Trophoblast cell (in vitro differentiated cells and primary cell): ENCODE results near the gene RTN4.

ENCODE experiments used
- DNase-seq, 2 donors: peaks; one replicate each; pipeline ENCODE4 v3.0.0-alpha.2; 2016
- H2AFZ ChIP-seq: 2 replicates; pipeline ENCODE4 v1.6.1; 2013; ENCODE audit warnings: low read length, moderate library complexity, mild to moderate bottlenecking; ENCODE audit not compliant: insufficient read depth, poor library complexity
- H2AK5ac ChIP-seq: 2 replicates; pipeline ENCODE4 v1.6.1; 2013; ENCODE audit warnings: mild to moderate bottlenecking, low read length
- H2BK120ac ChIP-seq: 2 replicates; pipeline ENCODE4 v1.6.1; 2013; ENCODE audit warnings: low read length, mild to moderate bottlenecking, moderate library complexity; ENCODE audit not compliant: insufficient read depth, poor library complexity
- H2BK12ac ChIP-seq: 2 replicates; pipeline ENCODE4 v1.6.1; 2013; ENCODE audit warnings: mild to moderate bottlenecking, low read length, moderate library complexity
- H2BK5ac ChIP-seq: 2 replicates; pipeline ENCODE4 v1.6.1; 2013; ENCODE audit warnings: low read length, low read depth, moderate library complexity, mild to moderate bottlenecking; ENCODE audit not compliant: poor library complexity
- H3K14ac ChIP-seq: 2 replicates; pipeline ENCODE4 v1.6.1; 2013; ENCODE audit warnings: mild to moderate bottlenecking, low read length
- H3K18ac ChIP-seq: 2 replicates; pipeline ENCODE4 v1.6.1; 2013; ENCODE audit warnings: mild to moderate bottlenecking, low read length
- H3K23ac ChIP-seq: 2 replicates; pipeline ENCODE4 v1.6.1; 2013; ENCODE audit warnings: low read length
- H3K27ac ChIP-seq: 2 replicates; pipeline ENCODE4 v1.5.1; 2013; ENCODE audit warnings: low read depth, mild to moderate bottlenecking, inconsistent platforms, low read length, moderate library complexity
- H3K27me3 ChIP-seq: 2 replicates; pipeline ENCODE4 v1.6.1; 2013; ENCODE audit warnings: inconsistent platforms, mild to moderate bottlenecking, low read length, moderate library complexity; ENCODE audit not compliant: insufficient read depth
- H3K36me3 ChIP-seq, 2 experiments: 1 replicate in 1 of 2; 2 replicates in 1 of 2; pipeline ENCODE4 v1.6.1; 2013; ENCODE audit warnings: low read length in 2 of 2, mild to moderate bottlenecking in 2 of 2, moderate library complexity in 1 of 2; ENCODE audit not compliant: insufficient read depth in 2 of 2, control insufficient read depth in 1 of 2
- H3K4ac ChIP-seq: 2 replicates; pipeline ENCODE4 v1.6.1; 2013; ENCODE audit warnings: low read depth, mild to moderate bottlenecking, low read length, moderate library complexity
- H3K4me1 ChIP-seq, 2 experiments: 1 replicate in 1 of 2; 2 replicates in 1 of 2; pipeline ENCODE4 v1.6.1; 2013; ENCODE audit warnings: low read length in 2 of 2, mild to moderate bottlenecking in 2 of 2, moderate library complexity in 1 of 2; ENCODE audit not compliant: insufficient read depth in 2 of 2, control insufficient read depth in 1 of 2
- H3K4me2 ChIP-seq: 2 replicates; pipeline ENCODE4 v1.6.1; 2013; ENCODE audit warnings: inconsistent platforms, mild to moderate bottlenecking, low read length, moderate library complexity
- H3K4me3 ChIP-seq: 2 replicates; pipeline ENCODE4 v1.5.1; 2013; ENCODE audit warnings: mild to moderate bottlenecking, low read depth, low read length, inconsistent platforms
- H3K79me1 ChIP-seq: one replicate; pipeline ENCODE4 v1.6.1; 2013; ENCODE audit warnings: low read length
- H3K79me2 ChIP-seq: 2 replicates; pipeline ENCODE4 v1.6.1; 2013; ENCODE audit warnings: low read length, mild to moderate bottlenecking; ENCODE audit not compliant: control insufficient read depth, insufficient read depth, poor library complexity
- H3K9ac ChIP-seq: 2 replicates; pipeline ENCODE4 v1.6.1; 2013; ENCODE audit warnings: mild to moderate bottlenecking, low read length
- H3K9me3 ChIP-seq: 2 replicates; pipeline ENCODE4 v1.6.1; 2013; ENCODE audit warnings: low read depth, mild to moderate bottlenecking, control low read depth, inconsistent platforms, low read length; ENCODE audit not compliant: insufficient read depth
- H4K12ac ChIP-seq: 2 replicates; pipeline ENCODE4 v1.6.1; 2013; ENCODE audit warnings: low read depth, mild to moderate bottlenecking, low read length, moderate library complexity
- H4K8ac ChIP-seq: 2 replicates; pipeline ENCODE4 v1.6.1; 2013; ENCODE audit warnings: low read depth, mild to moderate bottlenecking, low read length, moderate library complexity
- H4K91ac ChIP-seq: one replicate; pipeline ENCODE4 v1.6.1; 2013; ENCODE audit warnings: low read depth, mild to moderate bottlenecking, low read length, moderate library complexity
- WGBS: extraction: QIAGEN DNeasy Blood & Tissue Kit; methylation state at CpG from one replicate; pipeline ENCODE4 v1.1.7; 2013; ENCODE audit warnings: missing lambda C conversion rate; ENCODE audit not compliant: insufficient read length, insufficient coverage; ENCODE audit errors: extremely low coverage; 5-methylcytosine and 5-hydroxymethylcytosine counted together

RTN4 gene

GRCh38 chr2:54979321-54980044 is 70.8 kb downstream of the RTN4 start:
- no peak overlapping the region for H3K4ac ChIP-seq
- H3K18ac ChIP-seq, result no peak overlapping the region
- peaks cover 3% of the 10 kb centered on the region for H3K79me2 ChIP-seq
- H3K14ac ChIP-seq, result no peak overlapping the region
- H4K12ac ChIP-seq, result no peak overlapping the region
- H4K8ac ChIP-seq, result no peak overlapping the region
- H2AK5ac ChIP-seq, result no peak overlapping the region
- H3K9ac ChIP-seq, result no peak overlapping the region
- no peak overlapping the region for H2BK120ac ChIP-seq
- no peak overlapping the region for H3K4me2 ChIP-seq
- H4K91ac ChIP-seq, result no peak overlapping the region
- peaks cover 4 to 8% of the 10 kb centered on the region in 2 experiments for H3K36me3 ChIP-seq
- H3K4me1 ChIP-seq, result no peaks in the 10 kb centered on the region
- no peaks in the 10 kb centered on the region for H3K27me3 ChIP-seq
- no peak overlapping the region for H2AFZ ChIP-seq
- no peak overlapping the region for H3K27ac ChIP-seq
- DNase-seq, result peak; percentile 10 to 56
- no peak overlapping the region for H2BK12ac ChIP-seq
- no CpG with 5 or more reads among the region's 4 CpGs for WGBS
- H3K4me3 ChIP-seq, result no peak overlapping the region
- H3K9me3 ChIP-seq, result no peaks in the 10 kb centered on the region
- H2BK5ac ChIP-seq, result no peak overlapping the region
- H3K23ac ChIP-seq, result no peak overlapping the region
- no peaks in the 10 kb centered on the region for H3K79me1 ChIP-seq

GRCh38 chr2:54977149-54977548 is 73.1 kb downstream of the RTN4 start:
- Histone ChIP-seq H3K36me3 (peaks cover 5 to 8% of the 10 kb centered on the region in 2 experiments), H4K91ac (no peak overlapping the region), H2BK5ac (no peak overlapping the region), H3K18ac (no peak overlapping the region), H3K27ac (no peak overlapping the region), H2BK12ac (no peak overlapping the region), H3K9ac (no peak overlapping the region), H3K9me3 (no peaks in the 10 kb centered on the region), H2AFZ (no peak overlapping the region), H3K4ac (no peak overlapping the region), H3K14ac (no peak overlapping the region), H4K12ac (no peak overlapping the region), H3K4me1 (no peaks in the 10 kb centered on the region), H3K4me3 (no peak overlapping the region), H3K23ac (no peak overlapping the region), H2BK120ac (no peak overlapping the region), H4K8ac (no peak overlapping the region), H3K27me3 (no peaks in the 10 kb centered on the region), H2AK5ac (no peak overlapping the region), H3K79me1 (no peaks in the 10 kb centered on the region), H3K79me2 (peaks cover 3% of the 10 kb centered on the region), H3K4me2 (no peak overlapping the region)
- no peak for DNase-seq
- no CpG with 5 or more reads among the region's 2 CpGs for WGBS

GRCh38 chr2:54975598-54976492 is 74.4 kb downstream of the RTN4 start:
- no peak overlapping the region for H3K27ac ChIP-seq
- H3K14ac ChIP-seq, result no peak overlapping the region
- no peak overlapping the region for H2BK5ac ChIP-seq
- no peak overlapping the region for H2BK120ac ChIP-seq
- H3K79me2 ChIP-seq, result peaks cover 3% of the 10 kb centered on the region
- H2BK12ac ChIP-seq, result no peak overlapping the region
- no peak overlapping the region for H2AK5ac ChIP-seq
- peak overlapping the region; percentile 68 for H3K18ac ChIP-seq
- H4K8ac ChIP-seq, result no peak overlapping the region
- H4K91ac ChIP-seq, result no peak overlapping the region
- H3K9ac ChIP-seq, result no peak overlapping the region
- H3K23ac ChIP-seq, result no peak overlapping the region
- no peaks in the 10 kb centered on the region for H3K9me3 ChIP-seq
- no peak overlapping the region for H3K4me2 ChIP-seq
- H3K4me1 ChIP-seq, result no peaks in the 10 kb centered on the region
- H4K12ac ChIP-seq, result no peak overlapping the region
- WGBS, result no CpG with 5 or more reads among the region's 4 CpGs
- no peak overlapping the region for H2AFZ ChIP-seq
- no peaks in the 10 kb centered on the region for H3K79me1 ChIP-seq
- H3K4ac ChIP-seq, result peak overlapping the region; percentile 9
- no peaks in the 10 kb centered on the region for H3K27me3 ChIP-seq
- DNase-seq, result no peak
- H3K4me3 ChIP-seq, result no peak overlapping the region
- peaks cover 5 to 6% of the 10 kb centered on the region in 2 experiments for H3K36me3 ChIP-seq

- H3K4me3 ChIP-seq, result no peak overlapping the region
- H3K27ac ChIP-seq, result no peak overlapping the region
- no peak overlapping the region for H3K18ac ChIP-seq
- no peaks in the 10 kb centered on the region for H3K4me1 ChIP-seq
- no peak overlapping the region for H2BK5ac ChIP-seq
- H2BK12ac ChIP-seq, result no peak overlapping the region
- H3K14ac ChIP-seq, result no peak overlapping the region
- no peaks in the 10 kb centered on the region for H3K79me1 ChIP-seq
- no peak for DNase-seq
- H3K9me3 ChIP-seq, result no peaks in the 10 kb centered on the region
- H3K36me3 ChIP-seq, result peaks cover 6 to 8% of the 10 kb centered on the region in 2 experiments
- no peak overlapping the region for H3K4me2 ChIP-seq
- no peak overlapping the region for H2BK120ac ChIP-seq
- H3K79me2 ChIP-seq, result peaks cover 3% of the 10 kb centered on the region
- no peak overlapping the region for H4K91ac ChIP-seq
- H3K23ac ChIP-seq, result no peak overlapping the region
- H3K9ac ChIP-seq, result no peak overlapping the region
- H3K4ac ChIP-seq, result no peak overlapping the region
- no peaks in the 10 kb centered on the region for H3K27me3 ChIP-seq
- no peak overlapping the region for H4K8ac ChIP-seq
- no peak overlapping the region for H2AK5ac ChIP-seq
- no peak overlapping the region for H4K12ac ChIP-seq
- H2AFZ ChIP-seq, result no peak overlapping the region
- WGBS, result no CpG with 5 or more reads among the region's 2 CpGs
These were observed 75.1 kb downstream of the RTN4 start for GRCh38 chr2:54975175-54975574.
